Measurements from ENCODE around the gene MRPL22.

DNA sequence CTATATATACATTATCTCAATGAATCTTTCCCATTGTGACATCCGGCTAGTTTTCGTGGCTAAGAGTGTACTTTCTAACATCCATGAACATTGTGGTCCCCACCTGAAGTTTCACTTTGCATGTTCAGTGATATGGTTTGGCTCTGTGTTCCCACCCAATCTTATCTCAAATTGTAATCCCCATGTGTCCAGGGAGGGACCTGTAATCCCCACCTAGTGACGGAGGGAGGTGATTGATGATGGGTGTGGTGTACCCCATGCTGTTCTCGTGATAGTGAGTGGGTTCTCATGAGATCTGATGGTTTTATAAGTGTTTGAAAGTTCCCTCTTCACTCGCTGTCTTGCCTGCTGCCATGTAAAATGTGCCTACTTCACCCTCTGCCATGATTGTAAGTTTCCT is 28.1 kb downstream of the MRPL22 start:
- TF ChIP-seq CTCF (conservative IDR thresholded peaks at IDR 0.05 in 1 of 2, IDR thresholded peaks at IDR 0.05 in 1 of 2; ENCODE audit: extremely low read depth in 1 of 2, insufficient read depth in 1 of 2, low read depth in 1 of 2, low read length in 2 of 2) (no peak), EZH2 (IDR thresholded peaks at IDR 0.05; ENCODE audit: borderline replicate concordance, low read length) (no peak)

All from mammary epithelial cell (primary cell).